ENCODE data around the gene ELMO1.

DNA sequence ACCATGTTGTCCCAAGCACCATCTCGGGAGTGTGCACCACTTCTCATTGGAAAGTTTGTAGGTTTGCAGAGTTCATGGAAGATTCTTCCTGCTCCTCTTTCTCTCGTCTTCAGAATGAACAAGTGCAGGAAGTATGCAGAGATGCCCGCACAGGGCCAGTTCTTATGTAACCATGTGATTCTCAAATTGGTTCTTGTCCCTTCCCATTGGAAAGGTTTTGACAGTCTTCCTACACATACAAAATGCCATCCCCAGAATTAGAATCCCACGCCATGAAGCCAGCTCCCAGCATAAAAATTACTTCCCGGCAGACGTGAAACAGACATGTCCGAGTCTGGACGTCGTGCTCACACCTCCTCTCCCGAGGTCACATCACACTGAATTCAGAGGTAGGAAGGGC is 251.6 kb downstream of the ELMO1 start:
- TF ChIP-seq, protein P1, sequence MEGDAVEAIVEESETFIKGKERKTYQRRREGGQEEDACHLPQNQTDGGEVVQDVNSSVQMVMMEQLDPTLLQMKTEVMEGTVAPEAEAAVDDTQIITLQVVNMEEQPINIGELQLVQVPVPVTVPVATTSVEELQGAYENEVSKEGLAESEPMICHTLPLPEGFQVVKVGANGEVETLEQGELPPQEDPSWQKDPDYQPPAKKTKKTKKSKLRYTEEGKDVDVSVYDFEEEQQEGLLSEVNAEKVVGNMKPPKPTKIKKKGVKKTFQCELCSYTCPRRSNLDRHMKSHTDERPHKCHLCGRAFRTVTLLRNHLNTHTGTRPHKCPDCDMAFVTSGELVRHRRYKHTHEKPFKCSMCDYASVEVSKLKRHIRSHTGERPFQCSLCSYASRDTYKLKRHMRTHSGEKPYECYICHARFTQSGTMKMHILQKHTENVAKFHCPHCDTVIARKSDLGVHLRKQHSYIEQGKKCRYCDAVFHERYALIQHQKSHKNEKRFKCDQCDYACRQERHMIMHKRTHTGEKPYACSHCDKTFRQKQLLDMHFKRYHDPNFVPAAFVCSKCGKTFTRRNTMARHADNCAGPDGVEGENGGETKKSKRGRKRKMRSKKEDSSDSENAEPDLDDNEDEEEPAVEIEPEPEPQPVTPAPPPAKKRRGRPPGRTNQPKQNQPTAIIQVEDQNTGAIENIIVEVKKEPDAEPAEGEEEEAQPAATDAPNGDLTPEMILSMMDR (IDR thresholded peaks at IDR 0.05 in 8 of 11, conservative IDR thresholded peaks at IDR 0.05 in 3 of 11) = no peak
- TF ChIP-seq POLR2A (IDR thresholded peaks at IDR 0.05) = no peak
- TF ChIP-seq POLR2AphosphoS5 (IDR thresholded peaks at IDR 0.05) = no peak

Data from spleen (tissue), 7 donors.